A549 treated with AZD9567 at 1 μM for 4 hours (cell line): ENCODE measurements around the gene FAM120B. TPM values are rescaled to one million over a fixed set of nuclear protein-coding genes. Genes with fewer than 3 reads are reported as not detected.

Experiments
- total RNA-seq: library from RNA; stranded (reverse); fragments of 200-300 nt; extraction: Qiagen RNA extraction; gene quantifications from 5 replicates; pipeline ENCODE4 v1.2.3, GENCODE V29; 2022; ENCODE audit not compliant: insufficient read depth

The FAM120B gene
- total RNA-seq, result 9.2 to 12.3 TPM (median 11.5 TPM) in 5 replicates

DNA sequence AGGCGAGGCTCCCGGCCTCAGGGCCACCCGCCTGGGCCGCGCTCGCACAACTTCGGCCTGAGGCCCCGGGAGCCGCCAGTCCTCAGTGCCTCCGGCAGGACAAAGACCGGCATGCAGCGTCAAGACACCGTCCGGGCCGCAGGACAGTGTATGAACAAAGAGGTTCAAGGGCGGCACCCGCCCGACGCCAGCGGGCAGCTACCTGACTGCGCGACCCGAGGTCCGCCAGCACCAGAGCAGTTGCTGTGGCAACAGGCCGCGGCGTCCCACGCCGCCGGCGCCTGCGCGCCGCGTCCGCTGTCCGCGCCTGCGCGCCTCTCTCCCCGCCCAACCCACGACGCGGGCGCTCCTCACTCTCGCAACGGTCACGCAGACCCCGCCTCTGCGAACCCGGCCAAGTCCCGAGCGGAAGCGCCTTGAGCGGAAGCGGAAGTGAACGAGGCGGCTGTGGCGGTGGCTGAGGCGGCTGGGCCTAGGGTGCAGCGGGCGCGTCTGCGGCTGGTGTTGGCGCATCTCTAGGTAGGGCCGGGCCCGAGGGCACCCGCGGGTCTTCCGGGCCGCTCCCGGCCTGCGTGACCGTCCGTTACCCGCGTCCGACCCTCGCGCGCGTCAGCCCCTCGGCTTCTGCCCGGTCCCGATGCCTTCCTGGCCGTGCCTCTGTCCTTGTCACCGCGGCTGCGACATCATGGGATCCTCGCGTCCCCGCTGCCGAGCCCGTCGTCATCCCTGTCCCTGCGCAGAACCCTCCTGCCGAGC, at the start of gene FAM120B:
Gene FAM120B, plus strand, starts transcription at position 435 of the 756 bp plus-strand sequence. CDS start 10,633 bp downstream, outside the sequence.

DNA sequence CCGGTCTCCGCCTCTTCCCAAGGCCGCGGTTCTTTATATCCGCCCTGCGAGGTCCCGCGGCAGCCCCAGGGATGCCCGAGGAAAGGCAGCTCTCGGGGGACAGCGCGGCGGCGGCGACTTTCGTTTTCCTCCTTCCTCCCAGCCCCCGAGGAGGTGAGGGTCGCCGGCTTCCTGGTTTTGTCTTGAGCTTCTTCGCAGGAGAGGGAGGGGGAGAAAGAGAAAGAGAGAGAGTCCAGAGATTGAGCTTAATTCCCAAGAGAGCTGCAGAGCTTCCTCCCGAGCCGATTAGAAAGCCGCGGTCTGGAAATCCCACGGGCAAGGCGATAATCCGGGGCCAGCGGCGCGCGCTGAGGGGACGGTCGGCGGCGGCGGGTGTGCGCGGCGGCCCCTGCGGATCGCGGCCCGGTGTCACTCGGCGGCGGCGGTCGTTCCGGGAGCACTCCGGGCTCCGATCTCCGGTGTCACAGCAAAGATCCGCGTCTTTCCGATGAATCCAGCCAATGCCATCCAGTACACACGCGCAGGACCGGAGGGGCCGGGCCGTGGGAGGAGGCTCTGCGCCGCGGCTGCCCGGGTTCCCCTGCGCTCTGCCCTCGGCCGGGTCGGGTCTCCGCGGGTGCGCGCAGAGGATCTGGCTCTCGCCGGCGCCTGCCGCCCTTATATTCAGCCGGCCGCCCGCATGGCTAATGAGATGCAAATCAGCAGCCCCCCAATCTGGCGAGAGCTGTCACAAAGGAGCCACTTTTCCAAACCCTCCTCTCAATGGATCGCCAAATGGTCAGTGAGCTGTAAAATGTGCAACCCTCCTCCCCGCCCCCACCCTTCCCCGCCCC, 16.0 kb upstream of the FAM120B start, which contains the start of gene DLL1:
Gene DLL1, minus strand, starts transcription at position 783 of the 833 bp plus-strand sequence. CDS start 939 bp downstream, outside the sequence.

Other genes with a start within 250 kb of the FAM120B start
- gene DLL1, start 15.7 kb upstream of the FAM120B start, total RNA-seq, result 0.12 to 0.23 TPM (median 0.20 TPM) in 4 of 5 replicates, not detected in the other
- gene PSMB1, start 246.5 kb downstream of the FAM120B start, total RNA-seq, result 233 to 256 TPM (median 253 TPM) in 5 replicates
- gene TBP, start 247.6 kb downstream of the FAM120B start, total RNA-seq, result 16.0 to 20.4 TPM (median 16.8 TPM) in 5 replicates